ENCODE measurements around the gene IFNB1.

The IFNB1 gene

GRCh38 chr9:21077781-21078180 lies at the start of gene IFNB1:
Gene IFNB1 (minus strand): TSS chr9:21077942. CDS start chr9:21077869, 73 bp downstream.
- no peak for DNase-seq

GRCh38 chr9:21121595-21122251 lies 44.0 kb upstream of the IFNB1 start:
- no peak for DNase-seq

DNA sequence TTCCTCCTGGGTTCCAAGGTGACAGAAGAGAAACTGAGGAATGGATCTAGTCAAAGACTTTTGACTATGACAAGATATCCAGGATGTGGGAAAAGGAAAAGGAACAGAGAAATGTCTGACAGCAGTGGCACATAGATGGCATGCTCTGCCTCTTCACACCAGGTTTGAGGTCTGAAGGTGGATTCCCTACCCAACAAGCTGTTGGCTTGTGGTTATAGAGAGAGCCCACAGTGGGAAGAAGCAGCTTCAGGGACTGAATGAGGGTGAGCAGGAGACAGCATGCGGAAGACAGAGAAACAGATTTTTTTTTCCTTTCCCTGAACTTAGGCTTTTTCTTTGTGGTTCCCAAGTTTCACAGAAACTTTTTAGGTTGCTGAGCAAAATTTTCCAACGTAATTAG lies 43.3 kb upstream of the IFNB1 start:
- no peak for DNase-seq

- no peak for DNase-seq
Observed at GRCh38 chr9:21119093-21119770, 41.5 kb upstream of the IFNB1 start.

DNA sequence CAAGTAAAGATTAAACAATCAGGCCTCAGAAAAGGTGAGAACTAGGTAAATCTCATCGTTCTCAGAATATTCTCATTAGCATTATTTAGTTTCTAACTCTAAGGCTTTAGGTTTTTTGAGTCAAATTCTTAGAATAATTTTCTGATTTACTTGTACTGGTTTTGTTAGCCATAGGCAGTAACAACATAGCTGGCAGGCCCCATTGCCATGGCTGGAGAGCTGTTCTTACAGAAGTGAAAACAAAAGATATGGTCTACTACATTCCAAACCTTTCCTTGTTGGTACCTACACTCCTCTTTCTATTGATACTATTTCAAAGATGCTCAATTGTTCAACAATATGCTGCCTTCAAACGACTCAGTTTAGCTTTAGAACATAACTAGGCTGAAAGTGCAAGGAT lies 36.6 kb upstream of the IFNB1 start:
- no peak for DNase-seq

- DNase-seq = peak; percentile 39
Observed at GRCh38 chr9:21110708-21111576, 33.2 kb upstream of the IFNB1 start.

DNA sequence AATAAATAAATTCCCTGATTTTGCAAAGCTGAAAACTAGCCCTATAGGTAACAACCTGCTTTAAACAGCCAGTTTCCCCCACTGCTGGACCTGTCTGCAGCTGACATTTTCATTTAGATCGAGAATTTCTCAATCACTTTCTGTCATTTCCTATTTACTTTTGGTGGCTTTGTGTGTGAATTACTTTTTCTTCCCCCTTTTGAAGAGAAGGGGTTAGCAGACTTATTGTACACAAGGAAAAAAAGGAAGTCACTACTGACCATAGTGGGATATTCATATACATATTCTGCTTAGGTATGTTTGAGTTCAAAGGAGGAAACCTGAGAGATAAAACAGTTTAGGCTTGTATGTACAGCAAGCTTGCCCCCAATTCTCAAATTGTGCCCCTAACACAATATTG lies 27.0 kb upstream of the IFNB1 start:
- no peak for DNase-seq

DNA sequence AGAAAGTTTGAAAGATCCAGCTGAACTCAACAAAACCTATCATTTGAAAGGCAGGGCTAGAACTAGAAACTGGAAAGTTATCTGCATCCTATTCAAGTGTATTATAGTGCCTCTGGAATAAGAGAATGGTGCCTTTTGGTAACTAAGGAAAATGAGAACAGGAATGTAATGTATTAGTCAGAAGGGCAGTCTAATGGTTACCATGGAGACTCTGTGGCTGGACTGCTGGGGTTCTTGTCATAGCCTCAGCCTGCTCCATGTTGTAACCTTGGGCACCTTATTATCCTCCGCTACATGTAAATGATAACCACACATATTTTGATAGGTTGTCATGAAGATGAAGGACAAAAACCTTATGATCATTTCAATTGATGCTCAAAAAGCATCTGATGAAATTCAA lies 24.6 kb upstream of the IFNB1 start:
- no peak for DNase-seq

GRCh38 chr9:21097817-21098216 lies 20.1 kb upstream of the IFNB1 start:
- no peak for DNase-seq

GRCh38 chr9:21096901-21097255 lies 19.1 kb upstream of the IFNB1 start:
- DNase-seq = no peak

- DNase-seq = no peak
Observed at GRCh38 chr9:21096172-21096900, 18.6 kb upstream of the IFNB1 start.

DNA sequence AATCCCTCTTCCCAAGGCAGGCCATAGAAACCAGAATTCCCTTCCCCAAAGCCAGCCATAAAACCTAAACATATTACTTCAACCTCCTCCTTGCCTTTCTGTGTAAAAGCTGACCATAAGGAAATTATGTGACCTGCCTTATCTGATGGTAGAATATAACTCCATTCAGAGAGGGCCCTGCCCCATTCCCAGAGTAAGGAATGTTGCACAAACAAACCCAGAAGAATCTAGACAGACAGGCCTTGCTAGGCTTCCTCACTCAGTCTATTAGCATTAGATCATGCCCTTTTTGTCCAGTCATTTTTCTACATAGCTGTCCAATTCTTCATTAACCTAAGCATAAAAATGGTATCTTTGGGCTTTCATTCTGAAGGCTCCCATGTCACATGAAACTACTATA lies 17.8 kb upstream of the IFNB1 start:
- DNase-seq = no peak

- no peak for DNase-seq
Observed at GRCh38 chr9:21086538-21086937, 8.8 kb upstream of the IFNB1 start.

GRCh38 chr9:21085005-21085404 lies 7.3 kb upstream of the IFNB1 start:
- no peak for DNase-seq

DNA sequence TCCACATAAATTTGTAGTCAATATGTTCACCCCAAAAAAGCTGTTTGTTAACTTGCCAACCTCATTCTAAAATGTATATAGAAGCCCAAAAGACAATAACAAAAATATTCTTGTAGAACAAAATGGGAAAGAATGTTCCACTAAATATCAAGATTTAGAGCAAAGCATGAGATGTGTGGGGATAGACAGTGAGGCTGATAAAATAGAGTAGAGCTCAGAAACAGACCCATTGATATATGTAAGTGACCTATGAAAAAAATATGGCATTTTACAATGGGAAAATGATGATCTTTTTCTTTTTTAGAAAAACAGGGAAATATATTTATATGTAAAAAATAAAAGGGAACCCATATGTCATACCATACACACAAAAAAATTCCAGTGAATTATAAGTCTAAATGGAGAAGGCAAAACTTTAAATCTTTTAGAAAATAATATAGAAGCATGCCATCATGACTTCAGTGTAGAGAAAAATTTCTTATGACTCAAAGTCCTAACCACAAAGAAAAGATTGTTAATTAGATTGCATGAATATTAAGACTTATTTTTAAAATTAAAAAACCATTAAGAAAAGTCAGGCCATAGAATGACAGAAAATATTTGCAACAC lies 6.6 kb upstream of the IFNB1 start:
- DNase-seq = no peak

- no peak for DNase-seq
Observed at GRCh38 chr9:21082671-21083070, 4.9 kb upstream of the IFNB1 start.

GRCh38 chr9:21081999-21082398 lies 4.3 kb upstream of the IFNB1 start:
- DNase-seq = no peak

DNA sequence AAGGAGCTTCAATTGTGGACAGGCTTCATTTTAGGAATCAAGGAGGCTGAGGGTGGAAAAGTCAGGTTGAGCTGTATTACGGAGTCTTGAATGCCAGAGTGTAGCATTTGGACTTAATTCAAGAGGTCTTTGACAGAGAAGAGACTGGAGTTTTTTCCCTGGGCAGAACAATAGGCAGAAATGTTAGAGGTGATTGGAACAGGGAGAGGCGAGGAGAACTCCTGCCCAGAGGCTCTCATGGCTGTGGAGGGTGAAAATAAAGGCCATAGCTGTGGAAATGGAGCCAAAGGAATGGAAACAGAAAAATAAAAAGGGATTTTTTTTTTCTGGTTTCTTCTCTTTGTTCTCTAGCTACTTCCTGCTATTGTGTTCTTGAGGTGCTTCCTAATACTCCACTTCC lies 3.7 kb upstream of the IFNB1 start:
- DNase-seq = no peak

DNA sequence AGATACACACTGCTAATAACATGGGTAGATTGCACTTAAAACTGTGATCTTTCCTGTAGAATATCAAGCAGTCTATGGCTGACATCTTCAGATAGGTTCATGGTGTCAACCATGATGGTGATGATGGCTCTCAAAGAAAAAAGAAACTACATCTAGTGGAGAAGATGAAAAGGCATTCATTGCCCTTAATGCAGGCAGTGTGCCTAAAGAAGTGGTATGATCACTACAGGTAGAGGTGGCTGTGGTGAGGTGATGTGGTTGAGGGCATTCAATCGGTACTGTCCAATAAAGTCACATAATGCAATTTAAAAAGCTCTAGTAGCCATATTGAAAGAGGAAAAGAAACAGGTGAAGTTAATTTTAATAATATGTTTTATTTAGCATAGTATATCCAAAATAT lies 3.1 kb upstream of the IFNB1 start:
- no peak for DNase-seq

DNA sequence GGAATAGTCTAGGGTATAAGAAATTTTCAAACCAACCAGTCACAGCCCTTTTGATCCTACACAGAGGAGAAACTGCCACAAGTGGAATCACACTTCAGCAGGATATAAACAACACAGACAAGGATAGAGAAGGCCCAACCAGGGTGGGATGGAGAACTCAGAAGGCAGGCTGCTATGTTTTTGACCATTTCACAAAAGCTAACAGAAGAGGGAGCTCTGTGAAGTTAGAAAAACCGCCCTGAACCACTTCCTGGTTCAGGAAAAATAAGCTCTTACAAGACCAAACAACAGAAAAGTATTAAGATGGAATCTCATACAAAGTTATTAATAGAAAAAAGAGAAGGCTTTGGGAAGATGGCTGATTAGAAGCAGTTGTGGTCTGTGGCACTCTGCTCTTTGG lies 960 bp upstream of the IFNB1 start:
- DNase-seq = no peak

DNA sequence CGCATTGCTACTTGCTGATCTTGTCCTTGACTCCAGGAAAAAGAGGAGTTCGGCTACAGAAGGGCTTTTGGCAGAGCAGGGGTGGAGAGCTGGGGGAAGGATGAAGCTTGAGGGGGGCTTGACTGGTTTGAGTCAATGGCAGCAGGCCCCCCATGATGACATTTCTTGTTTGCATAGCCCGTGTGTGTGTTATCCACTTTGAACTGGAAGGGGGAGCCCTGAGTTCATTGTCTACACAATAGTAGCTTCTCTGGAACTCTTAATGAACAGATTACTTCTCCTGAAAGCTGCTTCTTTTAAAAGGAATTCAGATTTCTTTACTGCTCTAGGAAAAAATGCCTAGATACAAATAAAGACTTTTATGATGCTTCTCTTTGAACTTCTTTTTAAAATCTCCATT lies 2.3 kb downstream of the IFNB1 start:
- no peak for DNase-seq

DNA sequence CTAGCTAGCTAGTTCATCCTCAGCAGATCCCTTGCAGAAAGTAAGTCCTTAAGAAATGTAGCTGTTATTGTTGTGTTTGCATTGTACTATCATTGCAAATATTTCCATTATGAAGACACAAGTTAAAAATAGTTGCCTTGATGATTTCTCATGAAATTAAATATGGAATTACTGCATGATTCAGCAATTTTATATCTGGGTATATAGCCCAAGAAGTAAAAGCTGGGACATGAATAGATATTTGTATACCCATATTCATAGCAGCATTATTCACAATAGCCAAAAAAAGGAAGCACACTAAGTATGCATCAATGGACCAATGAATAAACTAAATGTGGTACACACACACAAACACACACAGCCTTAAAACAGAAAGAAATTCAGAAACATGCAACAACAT lies 6.8 kb downstream of the IFNB1 start:
- DNase-seq = no peak

- DNase-seq = no peak
Observed at GRCh38 chr9:21070171-21070571, 7.6 kb downstream of the IFNB1 start.
